ENCODE data around the gene ZER1.

ZER1 gene

DNA sequence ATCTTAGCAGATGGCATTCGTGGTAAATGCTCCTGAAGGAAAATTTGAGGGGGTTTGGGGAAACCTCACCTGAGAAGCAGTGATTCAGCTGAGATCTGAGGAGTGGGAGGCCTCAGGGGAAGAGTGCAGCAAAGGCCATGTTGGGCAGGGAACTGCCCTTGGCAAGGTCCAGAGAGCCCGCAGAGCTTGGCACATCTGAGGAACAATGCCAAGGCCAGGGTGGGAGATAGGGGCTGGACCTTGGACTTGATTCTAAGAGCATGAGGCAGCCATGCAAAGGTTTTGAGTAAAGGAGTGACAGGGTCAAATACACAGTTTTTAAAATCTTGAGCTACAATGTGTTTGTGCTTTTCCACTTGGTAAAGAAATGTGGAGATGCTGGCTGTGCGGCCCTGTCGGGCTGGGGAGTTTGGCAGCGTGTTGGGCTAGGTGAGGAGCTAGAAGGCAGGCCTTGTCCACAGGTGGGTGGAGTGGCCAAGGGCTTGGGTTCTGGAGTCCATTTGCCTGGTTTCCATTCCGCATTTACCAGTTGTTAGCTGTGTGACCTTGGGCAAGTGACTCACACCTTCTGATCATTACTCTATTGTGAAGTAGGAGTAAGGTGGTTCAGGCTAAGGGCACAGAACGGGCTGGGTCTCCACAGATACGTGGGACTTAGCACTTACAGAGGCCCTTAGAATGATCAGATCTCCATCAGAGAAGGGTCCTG is 21.4 kb upstream of the ZER1 start:
- H3K79me1 ChIP-seq (ENCODE audit: low read length) = no peaks in the 10 kb centered on the region
- no peak overlapping the region for H3K4ac ChIP-seq (ENCODE audit: low read depth, low read length)
- peaks cover 2% of the 10 kb centered on the region for H3K9me3 ChIP-seq (ENCODE audit: insufficient read depth, low read depth, low read length)
- H3K4me3 ChIP-seq (ENCODE audit: low read depth, low read length) = no peak overlapping the region
- no peak overlapping the region for H3K9ac ChIP-seq (ENCODE audit: low read length)
- H3K79me2 ChIP-seq (ENCODE audit: control insufficient read depth, insufficient read depth, low read length, poor library complexity) = no peaks in the 10 kb centered on the region
- H2BK12ac ChIP-seq (ENCODE audit: low read length) = no peak overlapping the region
- no peak overlapping the region for H2AFZ ChIP-seq (ENCODE audit: insufficient read depth, low read length, poor library complexity)
- H4K12ac ChIP-seq (ENCODE audit: low read depth, low read length) = no peak overlapping the region
- no peak overlapping the region for H2BK5ac ChIP-seq (ENCODE audit: low read depth, low read length, poor library complexity)
- no peak overlapping the region for H4K91ac ChIP-seq (ENCODE audit: low read depth, low read length)
- peaks cover 52 to 58% of the 10 kb centered on the region in 2 experiments for H3K36me3 ChIP-seq (ENCODE audit: control insufficient read depth in 1 of 2, insufficient read depth in 2 of 2, low read length in 2 of 2)
- WGBS (ENCODE audit: extremely low coverage, insufficient coverage, insufficient read length) = no CpG with 5 or more reads among the region's 8 CpGs
- no peak overlapping the region for H3K14ac ChIP-seq (ENCODE audit: low read length)
- no peak overlapping the region for H3K18ac ChIP-seq (ENCODE audit: low read length)
- no peak overlapping the region for H3K4me2 ChIP-seq (ENCODE audit: low read length)
- no peak overlapping the region for H2BK120ac ChIP-seq (ENCODE audit: insufficient read depth, low read length, poor library complexity)
- H4K8ac ChIP-seq (ENCODE audit: low read depth, low read length) = no peak overlapping the region
- no peaks in the 10 kb centered on the region for H3K27me3 ChIP-seq (ENCODE audit: insufficient read depth, low read length)
- H2AK5ac ChIP-seq (ENCODE audit: low read length) = no peak overlapping the region
- H3K27ac ChIP-seq (ENCODE audit: low read depth, low read length) = no peak overlapping the region
- no peak overlapping the region for H3K23ac ChIP-seq (ENCODE audit: low read length)
- no peak for DNase-seq
- peaks cover 4% of the 10 kb centered on the region in 2 experiments for H3K4me1 ChIP-seq (ENCODE audit: control insufficient read depth in 1 of 2, insufficient read depth in 2 of 2, low read length in 2 of 2)

DNA sequence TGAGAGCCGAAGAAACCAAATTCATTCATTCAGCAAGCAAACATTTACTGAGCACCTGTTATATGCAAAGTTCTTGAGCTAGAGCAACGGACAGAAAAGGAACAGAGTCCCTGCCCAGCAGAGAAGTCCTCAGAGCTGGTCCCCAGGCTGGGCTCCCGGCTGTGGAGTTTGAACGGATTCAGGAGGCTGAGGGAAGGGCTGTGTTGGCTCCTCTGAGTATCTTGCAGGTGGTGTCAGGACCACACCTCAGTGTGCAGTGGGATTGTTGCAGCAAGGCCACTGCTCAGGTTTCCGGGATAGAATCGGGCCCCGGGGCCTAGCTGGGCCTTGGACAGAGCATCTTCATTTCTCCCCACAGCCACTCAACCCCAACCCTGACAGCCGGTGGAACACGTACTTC is 20.4 kb upstream of the ZER1 start:
- DNase-seq = no peak
- H2BK12ac ChIP-seq (ENCODE audit: low read length) = no peak overlapping the region
- no peak overlapping the region for H2BK120ac ChIP-seq (ENCODE audit: insufficient read depth, low read length, poor library complexity)
- no peak overlapping the region for H2AFZ ChIP-seq (ENCODE audit: insufficient read depth, low read length, poor library complexity)
- no peak overlapping the region for H4K8ac ChIP-seq (ENCODE audit: low read depth, low read length)
- H3K4me3 ChIP-seq (ENCODE audit: low read depth, low read length) = no peak overlapping the region
- no peak overlapping the region for H3K4ac ChIP-seq (ENCODE audit: low read depth, low read length)
- H3K9me3 ChIP-seq (ENCODE audit: insufficient read depth, low read depth, low read length) = peaks cover 2% of the 10 kb centered on the region
- no peak overlapping the region for H2BK5ac ChIP-seq (ENCODE audit: low read depth, low read length, poor library complexity)
- H3K79me2 ChIP-seq (ENCODE audit: control insufficient read depth, insufficient read depth, low read length, poor library complexity) = peaks cover 3% of the 10 kb centered on the region
- no peak overlapping the region for H3K27ac ChIP-seq (ENCODE audit: low read depth, low read length)
- H3K4me1 ChIP-seq (ENCODE audit: control insufficient read depth in 1 of 2, insufficient read depth in 2 of 2, low read length in 2 of 2) = peaks cover 5% of the 10 kb centered on the region in 2 experiments
- no CpG with 5 or more reads among the region's 9 CpGs for WGBS (ENCODE audit: extremely low coverage, insufficient coverage, insufficient read length)
- H3K36me3 ChIP-seq (ENCODE audit: control insufficient read depth in 1 of 2, insufficient read depth in 2 of 2, low read length in 2 of 2) = peaks cover 47 to 51% of the 10 kb centered on the region in 2 experiments
- H4K12ac ChIP-seq (ENCODE audit: low read depth, low read length) = no peak overlapping the region
- no peak overlapping the region for H3K14ac ChIP-seq (ENCODE audit: low read length)
- no peak overlapping the region for H3K4me2 ChIP-seq (ENCODE audit: low read length)
- peaks cover 3% of the 10 kb centered on the region for H3K79me1 ChIP-seq (ENCODE audit: low read length)
- no peaks in the 10 kb centered on the region for H3K27me3 ChIP-seq (ENCODE audit: insufficient read depth, low read length)
- H2AK5ac ChIP-seq (ENCODE audit: low read length) = no peak overlapping the region
- no peak overlapping the region for H4K91ac ChIP-seq (ENCODE audit: low read depth, low read length)
- H3K18ac ChIP-seq (ENCODE audit: low read length) = no peak overlapping the region
- H3K23ac ChIP-seq (ENCODE audit: low read length) = no peak overlapping the region
- no peak overlapping the region for H3K9ac ChIP-seq (ENCODE audit: low read length)

DNA sequence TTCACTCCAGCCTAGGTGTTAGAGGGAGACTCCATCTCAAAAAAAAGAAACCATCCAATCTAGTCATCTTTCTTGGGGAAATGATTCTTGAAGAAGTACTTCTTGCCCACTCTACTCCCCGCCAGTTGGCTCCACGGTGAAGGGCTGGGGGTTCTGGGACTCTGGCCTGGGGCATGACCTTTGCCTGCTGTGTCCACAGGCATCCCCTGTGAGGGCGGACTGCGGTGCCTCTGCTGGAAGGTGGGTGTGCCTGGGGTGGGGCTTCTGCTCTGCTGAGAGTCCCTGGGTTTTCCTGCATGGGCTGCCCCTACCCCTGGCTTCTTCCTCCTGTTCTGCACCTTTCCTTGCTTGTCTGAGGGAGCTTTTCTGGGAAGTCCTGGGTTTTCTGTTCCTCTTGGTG is 18.8 kb upstream of the ZER1 start:
- no CpG with 5 or more reads among the region's 4 CpGs for WGBS (ENCODE audit: extremely low coverage, insufficient coverage, insufficient read length)

DNA sequence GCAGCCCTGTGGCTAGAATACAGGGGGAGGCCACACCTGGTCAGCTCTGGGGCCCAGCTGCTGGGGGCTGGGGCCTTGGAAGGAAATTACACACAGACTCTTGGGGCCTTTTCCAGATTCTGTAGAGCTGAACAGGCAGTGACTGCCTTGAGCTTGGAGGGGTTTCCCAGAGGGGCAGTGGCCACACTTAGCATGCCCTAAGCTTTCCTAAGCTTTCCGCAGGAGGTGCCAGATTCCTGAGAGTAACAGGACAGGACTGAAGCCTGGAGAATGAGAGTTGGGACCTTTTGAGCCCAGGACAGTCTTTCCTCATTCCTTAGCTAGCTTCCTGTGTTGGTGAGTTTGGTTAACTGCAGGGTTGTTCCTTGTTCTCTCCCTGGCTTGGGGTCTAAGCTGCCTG is 16.7 kb upstream of the ZER1 start:
- Histone ChIP-seq H2AFZ (ENCODE audit: insufficient read depth, low read length, poor library complexity) (peak overlapping the region; percentile 33), H3K4me3 (ENCODE audit: low read depth, low read length) (no peak overlapping the region), H3K27me3 (ENCODE audit: insufficient read depth, low read length) (no peaks in the 10 kb centered on the region), H2BK12ac (ENCODE audit: low read length) (no peak overlapping the region), H2BK120ac (ENCODE audit: insufficient read depth, low read length, poor library complexity) (no peak overlapping the region), H2BK5ac (ENCODE audit: low read depth, low read length, poor library complexity) (no peak overlapping the region), H4K8ac (ENCODE audit: low read depth, low read length) (peak overlapping the region; percentile 34), H3K79me2 (ENCODE audit: control insufficient read depth, insufficient read depth, low read length, poor library complexity) (peaks cover 3% of the 10 kb centered on the region), H3K36me3 (ENCODE audit: control insufficient read depth in 1 of 2, insufficient read depth in 2 of 2, low read length in 2 of 2) (peaks cover 31 to 34% of the 10 kb centered on the region in 2 experiments), H4K91ac (ENCODE audit: low read depth, low read length) (no peak overlapping the region), H3K18ac (ENCODE audit: low read length) (no peak overlapping the region), H3K23ac (ENCODE audit: low read length) (no peak overlapping the region), H3K14ac (ENCODE audit: low read length) (no peak overlapping the region), H3K4me1 (ENCODE audit: control insufficient read depth in 1 of 2, insufficient read depth in 2 of 2, low read length in 2 of 2) (peaks cover 5 to 8% of the 10 kb centered on the region in 2 experiments), H3K9ac (ENCODE audit: low read length) (peak overlapping the region; percentile 65), H3K9me3 (ENCODE audit: insufficient read depth, low read depth, low read length) (peaks cover 2% of the 10 kb centered on the region), H3K79me1 (ENCODE audit: low read length) (peaks cover 4% of the 10 kb centered on the region), H2AK5ac (ENCODE audit: low read length) (no peak overlapping the region), H3K27ac (ENCODE audit: low read depth, low read length) (no peak overlapping the region), H4K12ac (ENCODE audit: low read depth, low read length) (peak overlapping the region; percentile 81), H3K4ac (ENCODE audit: low read depth, low read length) (peak overlapping the region; percentile 33), H3K4me2 (ENCODE audit: low read length) (peak overlapping the region; percentile 80)
- WGBS (ENCODE audit: extremely low coverage, insufficient coverage, insufficient read length) = no CpG with 5 or more reads among the region's 1 CpG
- DNase-seq = no peak

More for the DNA sequence above, 18.8 kb upstream of the ZER1 start:
- H3K79me2 ChIP-seq (ENCODE audit: control insufficient read depth, insufficient read depth, low read length, poor library complexity) = peaks cover 3% of the 10 kb centered on the region
- H3K18ac ChIP-seq (ENCODE audit: low read length) = no peak overlapping the region
- no peak overlapping the region for H4K12ac ChIP-seq (ENCODE audit: low read depth, low read length)
- H4K8ac ChIP-seq (ENCODE audit: low read depth, low read length) = no peak overlapping the region
- no peak overlapping the region for H3K14ac ChIP-seq (ENCODE audit: low read length)
- H3K4ac ChIP-seq (ENCODE audit: low read depth, low read length) = no peak overlapping the region
- peaks cover 2% of the 10 kb centered on the region for H3K9me3 ChIP-seq (ENCODE audit: insufficient read depth, low read depth, low read length)
- no peak overlapping the region for H3K9ac ChIP-seq (ENCODE audit: low read length)
- no peak overlapping the region for H3K4me3 ChIP-seq (ENCODE audit: low read depth, low read length)
- no peak overlapping the region for H2AK5ac ChIP-seq (ENCODE audit: low read length)
- no peak overlapping the region for H3K23ac ChIP-seq (ENCODE audit: low read length)
- H2BK120ac ChIP-seq (ENCODE audit: insufficient read depth, low read length, poor library complexity) = no peak overlapping the region
- H2BK5ac ChIP-seq (ENCODE audit: low read depth, low read length, poor library complexity) = no peak overlapping the region
- peaks cover 4% of the 10 kb centered on the region for H3K79me1 ChIP-seq (ENCODE audit: low read length)
- H2BK12ac ChIP-seq (ENCODE audit: low read length) = no peak overlapping the region
- no peak overlapping the region for H4K91ac ChIP-seq (ENCODE audit: low read depth, low read length)
- H3K27ac ChIP-seq (ENCODE audit: low read depth, low read length) = no peak overlapping the region
- no peak overlapping the region for H2AFZ ChIP-seq (ENCODE audit: insufficient read depth, low read length, poor library complexity)
- H3K4me2 ChIP-seq (ENCODE audit: low read length) = no peak overlapping the region
- no peaks in the 10 kb centered on the region for H3K27me3 ChIP-seq (ENCODE audit: insufficient read depth, low read length)
- H3K4me1 ChIP-seq (ENCODE audit: control insufficient read depth in 1 of 2, insufficient read depth in 2 of 2, low read length in 2 of 2) = peaks cover 5% of the 10 kb centered on the region in 2 experiments
- peaks cover 41 to 46% of the 10 kb centered on the region in 2 experiments for H3K36me3 ChIP-seq (ENCODE audit: control insufficient read depth in 1 of 2, insufficient read depth in 2 of 2, low read length in 2 of 2)
- DNase-seq = no peak

Measured in trophoblast cell (in vitro differentiated cells and primary cell).